Right hindlimb (tissue), 1 donor: Measurements from ENCODE around the gene AKR1B1.

Experiments used
- DNase-seq: peaks from one replicate; pipeline ENCODE4 v3.0.0-alpha.2; 2018

The AKR1B1 gene

GRCh38 chr7:134443396-134444070 lies 15.4 kb downstream of the AKR1B1 start:
- DNase-seq: no peak

GRCh38 chr7:134442441-134443220 lies 16.3 kb downstream of the AKR1B1 start:
- no peak for DNase-seq

GRCh38 chr7:134441264-134441663 lies 17.6 kb downstream of the AKR1B1 start:
- DNase-seq: no peak

GRCh38 chr7:134440476-134440875 lies 18.4 kb downstream of the AKR1B1 start:
- DNase-seq: no peak

- DNase-seq: no peak
Measured at GRCh38 chr7:134440067-134440466, 18.8 kb downstream of the AKR1B1 start.

GRCh38 chr7:134438946-134439345 lies 20.0 kb downstream of the AKR1B1 start:
- no peak for DNase-seq

GRCh38 chr7:134435161-134435920 lies 23.6 kb downstream of the AKR1B1 start:
- no peak for DNase-seq

- no peak for DNase-seq
Measured at GRCh38 chr7:134434701-134435100, 24.2 kb downstream of the AKR1B1 start.

GRCh38 chr7:134433430-134433829 lies 25.5 kb downstream of the AKR1B1 start:
- DNase-seq: no peak

GRCh38 chr7:134432296-134433152 lies 26.4 kb downstream of the AKR1B1 start:
- peak; percentile 91 for DNase-seq

- DNase-seq: no peak
Measured at GRCh38 chr7:134431815-134432214, 27.1 kb downstream of the AKR1B1 start.

- no peak for DNase-seq
Measured at GRCh38 chr7:134429481-134429880, 29.4 kb downstream of the AKR1B1 start.

GRCh38 chr7:134428942-134429341 lies 30.0 kb downstream of the AKR1B1 start:
- DNase-seq: no peak

- no peak for DNase-seq
Measured at GRCh38 chr7:134427896-134428295, 31.0 kb downstream of the AKR1B1 start.

- DNase-seq: no peak
Measured at GRCh38 chr7:134425777-134426176, 33.1 kb downstream of the AKR1B1 start.

- DNase-seq: no peak
Measured at GRCh38 chr7:134422638-134423037, 36.3 kb downstream of the AKR1B1 start.

GRCh38 chr7:134422008-134422407 lies 36.9 kb downstream of the AKR1B1 start:
- no peak for DNase-seq

GRCh38 chr7:134420424-134421125 lies 38.3 kb downstream of the AKR1B1 start:
- peak; percentile 44 for DNase-seq

- DNase-seq: no peak
Measured at GRCh38 chr7:134419875-134420274, 39.0 kb downstream of the AKR1B1 start.

GRCh38 chr7:134419085-134419484 lies 39.8 kb downstream of the AKR1B1 start:
- no peak for DNase-seq

- no peak for DNase-seq
Measured at GRCh38 chr7:134415700-134416099, 43.2 kb downstream of the AKR1B1 start.

GRCh38 chr7:134414109-134414508 lies 44.8 kb downstream of the AKR1B1 start:
- DNase-seq: no peak
